ENCODE results near the gene EXOSC3.
"Not testable (repeated sequence)": the region's sequence is repeated elsewhere in the genome, so short reads cannot be mapped to it uniquely, and the experiment has no call there.

- TF ChIP-seq POLR2A (IDR thresholded peaks at IDR 0.05; ENCODE audit: low read length); GATA1 (IDR thresholded peaks at IDR 0.05; ENCODE audit: low read depth, low read length): not testable (repeated sequence)
Observed at GRCh38 chr9:37825174-37825573, 40.3 kb upstream of the EXOSC3 start.

Data from erythroblast (primary cell).